ENCODE measurements around the gene HBZ.

Gene HBZ

DNA sequence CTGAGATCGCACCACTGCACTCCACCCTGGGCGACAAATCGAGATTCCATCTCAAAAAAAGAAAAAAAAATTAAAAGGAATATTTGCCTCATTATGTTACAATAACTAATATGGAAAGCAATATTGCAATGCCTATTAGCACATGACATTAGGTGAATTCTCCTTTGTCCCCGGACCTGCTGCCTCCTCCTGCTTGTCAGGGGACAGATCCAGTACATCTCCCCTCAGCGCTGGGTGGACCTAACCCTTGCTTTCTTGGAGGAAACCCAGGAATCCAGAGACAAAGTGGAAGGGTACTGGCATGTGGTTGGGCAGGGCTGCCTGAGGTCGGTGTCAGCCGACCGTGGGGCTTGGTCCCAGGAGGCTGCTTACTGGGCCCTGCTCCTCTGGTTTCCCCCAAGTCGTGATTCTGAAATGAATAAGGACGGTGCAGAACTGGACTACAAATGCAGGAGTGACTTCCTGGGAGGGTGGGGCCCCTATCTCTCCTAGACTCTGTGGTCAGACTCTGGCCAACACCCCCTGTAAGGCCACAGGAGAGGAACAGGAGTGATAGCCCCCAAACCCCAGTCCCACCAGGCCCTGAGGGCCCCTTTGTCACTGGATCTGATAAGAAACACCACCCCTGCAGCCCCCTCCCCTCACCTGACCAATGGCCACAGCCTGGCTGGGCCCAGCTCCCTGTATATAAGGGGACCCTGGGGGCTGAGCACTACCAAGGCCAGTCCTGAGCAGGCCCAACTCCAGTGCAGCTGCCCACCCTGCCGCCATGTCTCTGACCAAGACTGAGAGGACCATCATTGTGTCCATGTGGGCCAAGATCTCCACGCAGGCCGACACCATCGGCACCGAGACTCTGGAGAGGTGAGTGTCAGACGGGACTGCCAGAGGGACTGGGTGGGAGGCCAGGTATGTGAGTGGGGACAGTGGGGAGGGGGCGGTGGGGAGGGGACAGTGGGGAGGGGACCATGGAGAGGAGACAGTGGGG is at the start of gene HBZ:
Gene HBZ, plus strand, starts transcription at position 504 of the 988 bp plus-strand sequence. Its CDS starts 266 bp downstream, at position 770.
- TF ChIP-seq, protein P1, sequence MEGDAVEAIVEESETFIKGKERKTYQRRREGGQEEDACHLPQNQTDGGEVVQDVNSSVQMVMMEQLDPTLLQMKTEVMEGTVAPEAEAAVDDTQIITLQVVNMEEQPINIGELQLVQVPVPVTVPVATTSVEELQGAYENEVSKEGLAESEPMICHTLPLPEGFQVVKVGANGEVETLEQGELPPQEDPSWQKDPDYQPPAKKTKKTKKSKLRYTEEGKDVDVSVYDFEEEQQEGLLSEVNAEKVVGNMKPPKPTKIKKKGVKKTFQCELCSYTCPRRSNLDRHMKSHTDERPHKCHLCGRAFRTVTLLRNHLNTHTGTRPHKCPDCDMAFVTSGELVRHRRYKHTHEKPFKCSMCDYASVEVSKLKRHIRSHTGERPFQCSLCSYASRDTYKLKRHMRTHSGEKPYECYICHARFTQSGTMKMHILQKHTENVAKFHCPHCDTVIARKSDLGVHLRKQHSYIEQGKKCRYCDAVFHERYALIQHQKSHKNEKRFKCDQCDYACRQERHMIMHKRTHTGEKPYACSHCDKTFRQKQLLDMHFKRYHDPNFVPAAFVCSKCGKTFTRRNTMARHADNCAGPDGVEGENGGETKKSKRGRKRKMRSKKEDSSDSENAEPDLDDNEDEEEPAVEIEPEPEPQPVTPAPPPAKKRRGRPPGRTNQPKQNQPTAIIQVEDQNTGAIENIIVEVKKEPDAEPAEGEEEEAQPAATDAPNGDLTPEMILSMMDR (IDR thresholded peaks at IDR 0.05; ENCODE audit: extremely low read depth, missing control alignments), result no peak
- no peak for DNase-seq (ENCODE audit: low spot score)

DNA sequence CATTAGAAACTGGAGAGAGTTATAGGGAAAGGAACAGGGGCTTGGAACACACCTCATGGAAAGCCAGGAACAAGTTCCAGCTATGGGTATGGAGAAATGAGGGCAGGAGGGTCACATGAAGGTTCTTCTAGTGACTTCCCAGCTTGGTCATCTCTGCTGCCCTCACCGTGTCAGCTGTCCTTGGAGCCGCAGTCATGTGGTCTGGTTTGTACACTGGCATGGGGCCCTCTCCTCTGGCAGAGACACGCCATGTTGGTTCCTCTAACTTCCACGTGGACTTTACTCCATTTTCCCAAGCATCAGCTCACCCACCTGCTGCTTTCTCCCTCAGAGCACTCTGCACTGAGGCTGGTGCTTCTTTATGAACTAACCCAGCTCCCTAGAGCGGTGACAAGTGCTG is 48.1 kb upstream of the HBZ start:
- TF ChIP-seq, protein P1 (IDR thresholded peaks at IDR 0.05; ENCODE audit: extremely low read depth, missing control alignments), result no peak
- DNase-seq (ENCODE audit: low spot score), result no peak

DNA sequence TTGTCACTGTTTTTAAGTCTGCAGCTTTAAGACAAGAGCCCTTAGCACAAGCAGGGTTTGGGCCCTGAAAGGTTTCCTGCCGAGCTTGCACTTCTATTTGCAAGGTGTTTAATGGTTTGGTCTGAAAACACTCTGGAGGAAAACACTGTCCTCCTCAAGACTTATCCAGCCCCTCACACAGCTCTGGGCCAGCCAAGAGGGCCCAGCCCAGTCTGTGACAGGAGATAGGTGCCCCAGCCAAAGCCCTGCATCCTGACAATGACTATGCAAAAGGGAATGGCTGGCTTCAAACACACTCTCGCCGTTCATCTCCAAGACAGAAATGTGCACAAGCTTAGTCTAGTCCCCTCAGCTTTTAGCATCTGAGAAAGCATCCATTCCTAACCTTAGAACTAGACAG is 47.5 kb upstream of the HBZ start:
- DNase-seq (ENCODE audit: low spot score), result no peak

DNA sequence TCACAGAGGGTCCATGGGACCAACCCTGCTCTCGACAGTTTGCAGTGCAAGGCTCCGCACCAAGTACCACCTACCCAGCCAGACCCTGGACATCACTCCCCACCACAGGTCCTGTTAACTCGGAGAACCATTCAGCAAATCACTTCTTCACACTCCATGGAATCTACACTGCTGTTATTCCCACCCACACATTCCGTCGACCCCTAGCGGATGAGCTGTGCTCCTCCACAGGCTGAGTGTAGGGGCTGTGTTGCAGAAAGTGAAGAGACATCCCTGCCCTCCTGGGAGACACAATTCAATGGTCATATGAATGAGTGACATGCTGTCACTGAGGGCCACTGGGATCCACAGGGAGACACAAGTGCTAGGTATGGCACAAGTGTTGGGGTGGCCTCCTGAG is 46.9 kb upstream of the HBZ start:
- no peak for DNase-seq (ENCODE audit: low spot score)
- TF ChIP-seq, protein P1 (IDR thresholded peaks at IDR 0.05; ENCODE audit: extremely low read depth, missing control alignments), result no peak

More for the DNA sequence above, 47.5 kb upstream of the HBZ start:
- TF ChIP-seq, protein P1 (IDR thresholded peaks at IDR 0.05; ENCODE audit: extremely low read depth, missing control alignments), result no peak

DNA sequence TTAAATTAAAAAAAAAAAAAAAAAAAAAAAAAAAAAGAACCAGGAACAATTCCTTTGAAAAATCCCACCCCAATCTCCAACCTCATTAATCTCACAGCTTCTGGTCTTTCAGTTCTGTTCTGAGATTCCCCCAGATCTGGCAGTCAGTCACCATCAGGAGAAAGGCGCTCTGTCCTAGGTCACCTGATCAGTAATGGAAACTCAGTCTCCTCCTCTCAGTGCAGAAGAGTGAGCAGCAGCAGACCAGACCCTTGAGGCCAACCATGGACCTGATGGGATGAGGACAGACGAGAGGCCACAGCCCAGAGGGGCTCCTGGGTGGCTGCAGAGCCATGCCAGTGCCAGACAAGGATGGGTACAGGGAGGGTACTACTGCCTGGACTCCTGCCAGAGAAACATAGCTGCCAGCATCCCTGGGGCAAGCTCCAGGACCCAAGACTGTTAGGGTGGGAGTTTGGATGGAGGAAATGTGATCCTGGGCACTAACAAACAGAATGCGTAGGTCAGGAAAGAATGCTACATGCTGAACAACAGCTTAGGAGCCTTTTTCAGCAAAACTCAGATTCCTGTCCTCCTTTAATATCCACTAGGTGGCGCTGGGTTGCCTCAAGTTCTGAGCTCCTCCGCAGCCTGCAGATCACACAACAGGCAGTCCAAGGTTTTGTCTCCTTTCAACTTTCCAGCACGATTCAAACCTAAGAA is 45.7 kb upstream of the HBZ start:
- TF ChIP-seq, protein P1 (IDR thresholded peaks at IDR 0.05; ENCODE audit: extremely low read depth, missing control alignments), result peak; percentile 68
- DNase-seq (ENCODE audit: low spot score), result peak; percentile 79

DNA sequence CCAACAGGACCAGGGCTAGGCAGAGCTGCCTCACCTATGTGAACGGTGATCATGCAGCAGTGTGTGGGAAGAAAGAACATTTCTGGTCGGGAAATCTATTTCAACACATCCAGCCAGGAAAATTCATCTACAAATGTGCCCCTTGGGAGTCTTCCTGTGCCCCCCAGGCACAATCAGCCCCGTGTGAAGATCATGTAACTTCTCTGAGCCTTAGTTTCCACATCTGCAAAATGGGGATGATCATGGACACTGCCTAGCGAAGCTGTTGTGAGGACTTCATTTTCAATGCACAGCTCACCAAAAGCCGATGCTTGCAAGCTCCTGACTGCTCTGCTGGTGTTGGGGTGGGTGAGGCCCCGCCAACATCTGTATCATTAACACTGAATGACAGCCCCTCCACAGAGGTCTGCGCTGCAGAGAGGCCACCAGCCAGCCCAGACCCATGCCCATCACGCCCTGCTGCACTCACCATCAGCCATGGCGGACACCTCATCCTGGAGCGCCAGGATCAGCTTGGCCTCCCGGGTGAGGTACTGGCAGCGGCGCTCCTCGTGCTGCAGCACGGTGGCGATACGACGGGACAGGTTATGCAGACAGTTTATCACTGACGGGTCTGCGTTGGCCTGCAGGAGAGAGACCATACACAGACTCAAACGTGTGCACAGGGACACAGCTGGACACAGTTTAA is 40.1 kb upstream of the HBZ start:
- no peak for DNase-seq (ENCODE audit: low spot score)
- TF ChIP-seq, protein P1 (IDR thresholded peaks at IDR 0.05; ENCODE audit: extremely low read depth, missing control alignments), result no peak

All from GM20000 (cell line).